ENCODE measurements around the gene CACNA1A.

The CACNA1A gene

DNA sequence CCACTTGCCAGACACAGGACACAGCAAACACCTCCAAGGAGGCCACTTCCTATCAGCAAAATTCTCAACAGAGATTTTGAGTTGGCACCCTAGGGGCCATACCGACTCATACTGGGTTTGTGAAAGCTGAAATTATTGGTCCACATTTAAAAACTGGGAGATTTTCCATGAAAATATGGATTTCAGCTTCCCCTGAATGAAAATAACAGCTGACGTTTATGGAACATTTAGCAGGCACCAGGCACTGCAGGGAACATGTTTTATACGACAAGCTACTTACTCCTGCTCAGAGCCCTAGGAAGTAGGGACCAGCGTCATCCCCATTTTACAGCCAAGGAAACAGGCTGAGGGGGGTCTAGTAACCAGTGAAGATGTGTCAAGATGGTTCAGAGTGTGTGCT lies 186.8 kb downstream of the CACNA1A start:
- no peak for DNase-seq (ENCODE audit: low spot score)
- TF ChIP-seq CTCF (IDR thresholded peaks at IDR 0.05; ENCODE audit: extremely low read depth, insufficient read depth, missing control alignments): no peak
- in situ Hi-C loops (cut with MboI; ENCODE audit: low pct_unique_long_range_greater_than_20kb, low sequenced_read_pairs, unreplicated experiment): no loop called here

DNA sequence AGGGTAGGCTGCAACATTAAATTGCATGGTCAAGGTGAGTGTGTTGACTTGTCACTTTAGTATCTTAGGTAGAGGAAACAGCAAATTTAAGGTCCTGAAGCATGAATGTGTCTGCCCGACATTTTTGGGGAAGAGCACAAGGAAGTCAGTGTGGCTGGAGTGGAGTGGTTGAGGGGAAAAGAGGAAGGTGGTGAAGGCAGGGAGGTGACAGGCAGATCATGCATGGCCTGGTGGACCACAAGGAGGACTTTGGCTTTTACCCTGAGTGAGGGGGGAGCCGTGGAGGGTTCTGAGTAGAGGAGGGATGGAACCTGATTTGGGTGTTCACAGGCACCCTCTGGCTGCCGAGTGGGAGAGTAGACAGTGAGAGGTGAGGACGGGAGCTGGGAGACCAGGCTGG lies 188.1 kb downstream of the CACNA1A start:
- no peak for DNase-seq (ENCODE audit: low spot score)
- no peak for TF ChIP-seq CTCF (IDR thresholded peaks at IDR 0.05; ENCODE audit: extremely low read depth, insufficient read depth, missing control alignments)
- in situ Hi-C loops (cut with MboI; ENCODE audit: low pct_unique_long_range_greater_than_20kb, low sequenced_read_pairs, unreplicated experiment): no loop called here

- in situ Hi-C loops (cut with MboI; ENCODE audit: low pct_unique_long_range_greater_than_20kb, low sequenced_read_pairs, unreplicated experiment): no loop called here
- no peak for TF ChIP-seq CTCF (IDR thresholded peaks at IDR 0.05; ENCODE audit: extremely low read depth, insufficient read depth, missing control alignments)
- no peak for DNase-seq (ENCODE audit: low spot score)
These were observed 190.8 kb downstream of the CACNA1A start for GRCh38 chr19:13315495-13315894.

- in situ Hi-C loops (cut with MboI; ENCODE audit: low pct_unique_long_range_greater_than_20kb, low sequenced_read_pairs, unreplicated experiment): no loop called here
- TF ChIP-seq CTCF (IDR thresholded peaks at IDR 0.05; ENCODE audit: extremely low read depth, insufficient read depth, missing control alignments): no peak
These were observed 191.5 kb downstream of the CACNA1A start for GRCh38 chr19:13314761-13315160.

GRCh38 chr19:13313875-13314274 lies 192.4 kb downstream of the CACNA1A start:
- TF ChIP-seq CTCF (IDR thresholded peaks at IDR 0.05; ENCODE audit: extremely low read depth, insufficient read depth, missing control alignments): no peak
- in situ Hi-C loops (cut with MboI; ENCODE audit: low pct_unique_long_range_greater_than_20kb, low sequenced_read_pairs, unreplicated experiment): no loop called here

More at GRCh38 chr19:13314761-13315160, 191.5 kb downstream of the CACNA1A start:
- DNase-seq (ENCODE audit: low spot score): no peak

GRCh38 chr19:13309864-13310263 lies 196.4 kb downstream of the CACNA1A start:
- in situ Hi-C loops (cut with MboI; ENCODE audit: low pct_unique_long_range_greater_than_20kb, low sequenced_read_pairs, unreplicated experiment): no loop called here
- DNase-seq (ENCODE audit: low spot score): no peak
- TF ChIP-seq CTCF (IDR thresholded peaks at IDR 0.05; ENCODE audit: extremely low read depth, insufficient read depth, missing control alignments): no peak

More at GRCh38 chr19:13313875-13314274, 192.4 kb downstream of the CACNA1A start:
- DNase-seq (ENCODE audit: low spot score): no peak

Data from GM13977 (cell line).